ENCODE measurements around the gene DNAJC8.
A peak's percentile ranks its signal among the peaks of the same experiment; 100 is the strongest.

Gene DNAJC8

DNA sequence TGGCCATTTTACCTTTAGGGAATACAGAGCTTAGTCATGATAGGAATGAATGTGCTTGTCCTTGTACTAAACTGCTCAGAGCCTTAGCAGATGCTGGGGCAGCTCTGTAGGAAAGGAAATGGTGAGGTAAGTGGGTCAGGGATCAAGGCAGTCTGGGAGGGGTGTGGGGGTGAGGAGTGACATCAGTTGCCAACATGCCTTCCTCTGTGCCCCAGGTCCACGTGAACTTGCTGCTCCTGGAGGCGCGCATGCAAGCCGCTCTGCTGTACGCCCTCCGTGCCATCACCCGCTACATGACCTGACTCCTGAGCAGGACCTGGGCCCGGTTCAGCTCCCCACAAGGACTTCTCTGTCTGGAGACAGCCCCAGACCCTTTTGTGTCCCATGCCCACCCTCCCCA lies 47.7 kb upstream of the DNAJC8 start:
- DNase-seq (no peak), ATAC-seq (ENCODE audit: insufficient read depth, low read depth) (0 out of 3 replicates have a peak, but pooled peaks have one; percentile 24)
- H3K9ac ChIP-seq (ENCODE audit: low read depth, low read length), result no peak overlapping the region
- no peaks in the 10 kb centered on the region for H4K20me1 ChIP-seq (ENCODE audit: insufficient read depth, low read length)
- H3K4me3 ChIP-seq (ENCODE audit: low read depth in 1 of 2, low read length in 2 of 2), result no peak overlapping the region
- no peak for TF ChIP-seq EZH2 (IDR thresholded peaks at IDR 0.05; ENCODE audit: borderline replicate concordance, low read depth, low read length, severe bottlenecking)
- TF ChIP-seq, protein P1, sequence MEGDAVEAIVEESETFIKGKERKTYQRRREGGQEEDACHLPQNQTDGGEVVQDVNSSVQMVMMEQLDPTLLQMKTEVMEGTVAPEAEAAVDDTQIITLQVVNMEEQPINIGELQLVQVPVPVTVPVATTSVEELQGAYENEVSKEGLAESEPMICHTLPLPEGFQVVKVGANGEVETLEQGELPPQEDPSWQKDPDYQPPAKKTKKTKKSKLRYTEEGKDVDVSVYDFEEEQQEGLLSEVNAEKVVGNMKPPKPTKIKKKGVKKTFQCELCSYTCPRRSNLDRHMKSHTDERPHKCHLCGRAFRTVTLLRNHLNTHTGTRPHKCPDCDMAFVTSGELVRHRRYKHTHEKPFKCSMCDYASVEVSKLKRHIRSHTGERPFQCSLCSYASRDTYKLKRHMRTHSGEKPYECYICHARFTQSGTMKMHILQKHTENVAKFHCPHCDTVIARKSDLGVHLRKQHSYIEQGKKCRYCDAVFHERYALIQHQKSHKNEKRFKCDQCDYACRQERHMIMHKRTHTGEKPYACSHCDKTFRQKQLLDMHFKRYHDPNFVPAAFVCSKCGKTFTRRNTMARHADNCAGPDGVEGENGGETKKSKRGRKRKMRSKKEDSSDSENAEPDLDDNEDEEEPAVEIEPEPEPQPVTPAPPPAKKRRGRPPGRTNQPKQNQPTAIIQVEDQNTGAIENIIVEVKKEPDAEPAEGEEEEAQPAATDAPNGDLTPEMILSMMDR (IDR thresholded peaks at IDR 0.05; ENCODE audit: borderline replicate concordance, extremely low read depth, low read length, poor library complexity, severe bottlenecking), result no peak
- H3K79me2 ChIP-seq (ENCODE audit: insufficient read depth, low read length), result no peaks in the 10 kb centered on the region
- no peaks in the 10 kb centered on the region for H3K4me1 ChIP-seq (ENCODE audit: insufficient read depth, low read length)
- no peaks in the 10 kb centered on the region for H3K9me3 ChIP-seq (ENCODE audit: insufficient read depth, low read length, severe bottlenecking)
- no peaks in the 10 kb centered on the region for H3K27me3 ChIP-seq (ENCODE audit: insufficient read depth, low read length, poor library complexity)
- peaks cover 29% of the 10 kb centered on the region for H3K36me3 ChIP-seq (ENCODE audit: insufficient read depth, low read length)
- no peak overlapping the region for H3K4me2 ChIP-seq (ENCODE audit: insufficient read depth, low read length)
- no peak overlapping the region for H3K27ac ChIP-seq (ENCODE audit: low read length)
- H2AFZ ChIP-seq (ENCODE audit: low read depth, low read length), result no peak overlapping the region

DNA sequence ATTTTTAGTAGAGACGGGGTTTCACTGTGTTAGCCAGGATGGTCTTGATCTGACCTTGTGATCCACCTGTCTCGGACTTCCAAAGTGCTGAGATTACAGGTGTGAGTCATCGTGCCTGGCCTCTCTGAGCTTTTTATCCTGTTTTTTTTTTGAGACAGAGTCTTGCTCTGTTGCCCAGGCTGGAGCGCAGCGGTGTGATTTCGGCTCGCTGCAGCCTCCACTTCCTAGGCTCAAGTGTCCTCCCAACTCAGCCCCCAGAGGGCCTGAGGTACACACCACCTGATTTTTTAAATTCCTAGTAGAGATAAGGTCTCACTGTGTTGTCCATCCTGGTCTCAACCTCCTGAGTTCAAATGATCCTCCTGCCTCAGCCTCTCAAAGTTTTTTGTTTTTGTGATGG lies 46.9 kb upstream of the DNAJC8 start:
- Histone ChIP-seq H3K27me3 (ENCODE audit: insufficient read depth, low read length, poor library complexity) (no peaks in the 10 kb centered on the region), H3K4me2 (ENCODE audit: insufficient read depth, low read length) (no peak overlapping the region), H2AFZ (ENCODE audit: low read depth, low read length) (no peak overlapping the region), H3K27ac (ENCODE audit: low read length) (no peak overlapping the region), H3K4me1 (ENCODE audit: insufficient read depth, low read length) (no peaks in the 10 kb centered on the region), H3K79me2 (ENCODE audit: insufficient read depth, low read length) (no peaks in the 10 kb centered on the region), H4K20me1 (ENCODE audit: insufficient read depth, low read length) (no peaks in the 10 kb centered on the region), H3K4me3 (ENCODE audit: low read depth in 1 of 2, low read length in 2 of 2) (no peak overlapping the region), H3K9ac (ENCODE audit: low read depth, low read length) (no peak overlapping the region), H3K9me3 (ENCODE audit: insufficient read depth, low read length, severe bottlenecking) (no peaks in the 10 kb centered on the region), H3K36me3 (ENCODE audit: insufficient read depth, low read length) (peaks cover 33% of the 10 kb centered on the region)
- no peak for ATAC-seq (ENCODE audit: insufficient read depth, low read depth)
- no peak for DNase-seq
- TF ChIP-seq, protein P1 (IDR thresholded peaks at IDR 0.05; ENCODE audit: borderline replicate concordance, extremely low read depth, low read length, poor library complexity, severe bottlenecking), result no peak
- no peak for TF ChIP-seq EZH2 (IDR thresholded peaks at IDR 0.05; ENCODE audit: borderline replicate concordance, low read depth, low read length, severe bottlenecking)

DNA sequence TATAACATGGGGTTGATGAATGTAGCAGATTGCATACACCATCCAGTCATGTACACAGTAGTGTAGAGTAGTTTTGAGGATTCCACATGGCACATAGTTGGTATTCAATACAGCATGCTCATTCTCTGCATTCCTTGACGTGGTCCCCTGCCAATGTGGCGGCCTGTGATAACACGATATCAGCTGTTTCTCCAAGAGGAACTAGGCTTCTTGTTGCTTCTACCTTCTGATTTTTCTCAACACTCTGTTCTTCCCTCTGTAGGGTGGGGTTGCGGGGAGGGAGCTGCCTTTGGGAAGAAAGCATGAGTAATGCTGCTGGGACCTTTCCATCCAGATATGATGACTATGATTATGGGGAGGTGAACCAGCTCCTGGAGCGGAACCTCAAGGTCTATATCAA lies 45.9 kb upstream of the DNAJC8 start:
- H3K9ac ChIP-seq (ENCODE audit: low read depth, low read length), result no peak overlapping the region
- ATAC-seq (ENCODE audit: insufficient read depth, low read depth) (no peak), DNase-seq (no peak)
- H4K20me1 ChIP-seq (ENCODE audit: insufficient read depth, low read length), result no peaks in the 10 kb centered on the region
- H3K4me1 ChIP-seq (ENCODE audit: insufficient read depth, low read length), result no peaks in the 10 kb centered on the region
- no peak overlapping the region for H3K4me3 ChIP-seq (ENCODE audit: low read depth in 1 of 2, low read length in 2 of 2)
- peaks cover 43% of the 10 kb centered on the region for H3K36me3 ChIP-seq (ENCODE audit: insufficient read depth, low read length)
- no peak overlapping the region for H3K27ac ChIP-seq (ENCODE audit: low read length)
- H3K79me2 ChIP-seq (ENCODE audit: insufficient read depth, low read length), result no peaks in the 10 kb centered on the region
- no peak for TF ChIP-seq EZH2 (IDR thresholded peaks at IDR 0.05; ENCODE audit: borderline replicate concordance, low read depth, low read length, severe bottlenecking)
- TF ChIP-seq, protein P1 (IDR thresholded peaks at IDR 0.05; ENCODE audit: borderline replicate concordance, extremely low read depth, low read length, poor library complexity, severe bottlenecking), result no peak
- no peak overlapping the region for H2AFZ ChIP-seq (ENCODE audit: low read depth, low read length)
- no peak overlapping the region for H3K4me2 ChIP-seq (ENCODE audit: insufficient read depth, low read length)
- no peaks in the 10 kb centered on the region for H3K9me3 ChIP-seq (ENCODE audit: insufficient read depth, low read length, severe bottlenecking)
- H3K27me3 ChIP-seq (ENCODE audit: insufficient read depth, low read length, poor library complexity), result no peaks in the 10 kb centered on the region

Data from DND-41 (cell line).